OCI-LY7 (cell line): ENCODE data around the gene CCNO.

Experiments used
- CTCF ChIP-seq: fragments of 200-600 bp; sonication (generic); conservative IDR thresholded peaks from 2 replicates; pipeline ENCODE4 v1.5.1; 2014; ENCODE audit warnings: mild to moderate bottlenecking, antibody characterized with exemption, low read length, moderate library complexity, mixed read lengths
- EZH2phosphoT487 ChIP-seq: fragments of 200-600 bp; sonication (generic); IDR thresholded peaks from 2 replicates; pipeline ENCODE4 v1.6.1; 2018; ENCODE audit warnings: low read depth, borderline replicate concordance, mild to moderate bottlenecking, mixed run types, antibody characterized with exemption, low read length, moderate library complexity, mixed read lengths

GRCh38 chr5:55220433-55221185 lies 12.8 kb downstream of the CCNO start:
- TF ChIP-seq CTCF (no peak), EZH2phosphoT487 (no peak)
